Stimulated activated memory B cell treated with anti-CD40 and anti-IgM and Interleukin-4, amounts not matched to agents 10 μg/mL and 1 μg/mL and 100 μg/mL, for 72 hours (primary cell): Measurements from ENCODE around the gene ARHGAP42.
A peak's percentile ranks its signal among the peaks of the same experiment; 100 is the strongest.
"Not testable (repeated sequence)": the region's sequence is repeated elsewhere in the genome, so short reads cannot be mapped to it uniquely, and the experiment has no call there.

Experiments
- ATAC-seq: fragments of 150-1000 bp; cut with Tn5 transposase; 2 replicates; pipeline ENCODE4 v1.10.0; 2021
- H3K27ac Mint-ChIP-seq: one replicate; pipeline ENCODE4 v1.8.0; 2022; ENCODE audit warnings: mild to moderate bottlenecking, mixed read lengths
- H3K27me3 Mint-ChIP-seq: one replicate; pipeline ENCODE4 v1.8.0; 2022; ENCODE audit warnings: mixed read lengths
- H3K36me3 Mint-ChIP-seq: one replicate; pipeline ENCODE4 v1.8.0; 2022; ENCODE audit warnings: mixed read lengths
- H3K4me1 Mint-ChIP-seq: one replicate; pipeline ENCODE4 v1.8.0; 2022; ENCODE audit warnings: mixed read lengths
- H3K4me3 Mint-ChIP-seq: one replicate; pipeline ENCODE4 v1.8.0; 2022; ENCODE audit warnings: mild to moderate bottlenecking, moderate library complexity, mixed read lengths
- H3K9me3 Mint-ChIP-seq: one replicate; pipeline ENCODE4 v1.8.0; 2022; ENCODE audit warnings: mixed read lengths

Gene ARHGAP42

GRCh38 chr11:100730266-100730665 lies 43.2 kb downstream of the ARHGAP42 start:
- no peak for ATAC-seq
- Mint-ChIP-seq H3K36me3 (no peaks in the 10 kb centered on the region), H3K9me3 (no peaks in the 10 kb centered on the region), H3K27ac (no peak overlapping the region), H3K4me1 (peaks cover 6% of the 10 kb centered on the region), H3K27me3 (no peaks in the 10 kb centered on the region), H3K4me3 (no peak overlapping the region)

- Mint-ChIP-seq H3K27ac (no peak overlapping the region), H3K36me3 (no peaks in the 10 kb centered on the region), H3K9me3 (no peaks in the 10 kb centered on the region), H3K4me3 (no peak overlapping the region), H3K4me1 (peaks cover 8% of the 10 kb centered on the region), H3K27me3 (no peaks in the 10 kb centered on the region)
- no peak for ATAC-seq
Observed at GRCh38 chr11:100731471-100731870, 44.4 kb downstream of the ARHGAP42 start.

DNA sequence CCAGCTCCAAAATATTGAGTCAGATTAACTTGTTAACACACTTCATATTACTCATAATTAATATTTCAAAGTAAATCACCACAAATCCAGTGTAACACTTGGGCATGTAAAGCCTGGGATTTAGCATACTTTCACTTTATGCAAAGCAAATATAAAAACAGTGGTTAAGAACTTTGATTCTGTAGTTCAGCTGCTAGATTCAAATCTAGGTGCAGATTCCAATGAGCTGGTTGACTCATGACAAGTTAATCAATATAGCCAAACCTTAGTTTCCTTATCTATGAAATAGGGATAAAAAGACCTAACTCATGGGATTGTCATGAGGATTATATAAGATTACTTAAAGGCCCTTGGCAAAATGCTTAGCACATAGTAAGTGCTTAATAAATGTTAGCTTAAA lies 45.9 kb downstream of the ARHGAP42 start:
- no peak overlapping the region for H3K4me3 Mint-ChIP-seq
- ATAC-seq: no peak
- H3K4me1 Mint-ChIP-seq: peaks cover 13% of the 10 kb centered on the region
- H3K27ac Mint-ChIP-seq: no peak overlapping the region
- no peaks in the 10 kb centered on the region for H3K27me3 Mint-ChIP-seq
- H3K9me3 Mint-ChIP-seq: no peaks in the 10 kb centered on the region
- H3K36me3 Mint-ChIP-seq: no peaks in the 10 kb centered on the region

DNA sequence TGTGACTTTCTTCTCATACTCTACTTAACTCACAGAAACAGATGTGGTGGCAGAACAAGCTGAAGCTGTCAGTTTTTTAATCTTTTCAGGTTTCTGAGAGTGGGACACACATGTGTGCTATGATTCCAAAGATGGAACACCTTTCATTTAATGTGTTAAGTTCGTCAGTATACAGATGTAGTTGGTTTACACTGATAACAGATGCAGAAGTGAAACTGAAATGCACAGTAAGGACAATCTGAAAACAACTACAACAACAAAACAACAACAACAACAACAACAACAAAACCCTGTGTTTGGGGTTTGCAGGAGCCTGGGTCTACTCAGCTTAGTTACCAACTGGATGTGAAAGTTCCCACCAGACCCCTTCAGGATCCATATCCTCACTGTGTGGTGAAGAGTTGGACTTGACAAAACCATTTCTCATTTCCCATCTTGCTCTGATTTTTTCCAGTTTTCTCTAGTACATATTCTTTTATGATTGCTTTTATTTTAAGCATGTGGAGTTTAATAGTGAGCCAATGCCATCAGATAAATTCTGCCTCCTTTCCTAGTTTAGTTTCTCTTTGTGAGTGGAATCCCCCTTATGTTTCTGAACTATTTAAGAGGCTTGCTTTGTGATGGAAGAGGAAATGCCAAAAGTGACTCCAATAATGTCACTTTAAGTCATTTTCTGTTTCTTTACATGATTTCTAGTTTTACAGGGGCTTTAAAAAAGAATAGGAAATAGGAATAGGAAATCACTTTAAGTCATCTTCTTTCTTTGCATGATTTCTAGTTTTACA lies 47.8 kb downstream of the ARHGAP42 start:
- H3K36me3 Mint-ChIP-seq: no peaks in the 10 kb centered on the region
- no peaks in the 10 kb centered on the region for H3K27me3 Mint-ChIP-seq
- peak overlapping the region; percentile 43 for H3K27ac Mint-ChIP-seq
- ATAC-seq: no peak
- peaks cover 13% of the 10 kb centered on the region for H3K4me1 Mint-ChIP-seq
- peak overlapping the region; percentile 48 for H3K4me3 Mint-ChIP-seq
- H3K9me3 Mint-ChIP-seq: no peaks in the 10 kb centered on the region

DNA sequence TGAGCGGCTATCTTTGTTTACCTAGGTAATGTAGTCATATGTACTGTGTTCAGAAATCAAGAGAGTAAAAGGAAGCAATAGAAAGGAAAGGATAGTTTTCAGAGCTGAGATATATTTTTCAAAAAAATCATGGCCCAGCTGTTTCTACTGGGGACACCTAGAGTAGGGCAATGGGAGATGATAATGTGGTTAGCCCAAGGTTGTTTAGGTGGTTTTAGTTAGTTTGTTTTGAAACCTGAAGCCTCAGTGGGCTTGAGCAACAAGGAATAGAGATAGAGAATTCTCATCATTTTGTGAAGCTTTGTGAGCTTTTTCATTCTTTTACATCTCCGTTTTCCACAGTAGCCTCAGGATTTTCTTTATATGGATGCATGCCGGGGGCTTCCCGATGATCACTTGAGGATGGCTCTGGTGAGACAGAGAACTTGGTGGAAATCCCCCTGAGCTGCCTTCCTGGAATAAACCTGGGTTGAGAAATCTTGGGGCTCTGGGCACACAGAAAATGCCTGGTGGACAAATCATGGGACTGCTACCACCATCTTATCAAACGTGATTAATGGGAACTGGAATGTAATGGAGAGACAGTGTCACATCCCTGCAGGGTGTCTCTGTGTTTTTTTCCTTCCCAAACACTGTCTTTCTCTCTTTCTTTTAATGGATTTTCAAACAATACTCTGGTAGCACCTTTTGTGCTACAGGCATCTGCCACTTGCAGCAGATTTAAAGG lies 49.0 kb downstream of the ARHGAP42 start:
- ATAC-seq: no peak
- H3K9me3 Mint-ChIP-seq: no peaks in the 10 kb centered on the region
- H3K27me3 Mint-ChIP-seq: no peaks in the 10 kb centered on the region
- no peak overlapping the region for H3K4me3 Mint-ChIP-seq
- no peak overlapping the region for H3K27ac Mint-ChIP-seq
- H3K36me3 Mint-ChIP-seq: no peaks in the 10 kb centered on the region
- H3K4me1 Mint-ChIP-seq: peaks cover 23% of the 10 kb centered on the region

DNA sequence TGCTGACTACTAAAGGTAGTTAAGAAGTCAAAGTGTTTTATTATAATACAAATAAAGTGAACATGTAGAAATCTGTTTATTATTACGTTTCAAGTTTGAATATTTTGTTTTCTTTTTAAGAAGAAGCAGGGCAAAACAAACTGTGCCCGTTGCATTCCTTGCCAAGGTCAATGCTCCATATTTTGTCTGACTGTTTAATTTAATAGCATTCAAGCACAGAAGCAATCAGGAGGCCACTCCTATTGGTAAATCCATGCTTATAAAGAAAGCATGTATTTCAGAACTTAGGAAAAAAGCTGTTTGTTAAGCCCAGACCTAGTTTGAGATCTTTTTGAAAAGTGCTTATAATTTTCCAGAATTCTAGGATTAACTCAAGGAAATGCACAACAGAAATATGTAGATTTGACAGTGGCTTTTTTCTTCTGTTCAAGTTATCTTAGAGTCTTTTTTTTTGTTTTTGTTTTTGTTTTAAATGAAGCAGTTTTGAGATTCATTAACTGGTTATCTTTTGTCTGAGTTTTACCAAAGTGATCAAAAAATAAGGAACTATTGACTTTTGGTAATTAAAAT lies 51.7 kb downstream of the ARHGAP42 start:
- H3K27me3 Mint-ChIP-seq: no peaks in the 10 kb centered on the region
- no peak overlapping the region for H3K27ac Mint-ChIP-seq
- H3K4me3 Mint-ChIP-seq: no peak overlapping the region
- H3K9me3 Mint-ChIP-seq: no peaks in the 10 kb centered on the region
- H3K4me1 Mint-ChIP-seq: peaks cover 44% of the 10 kb centered on the region
- H3K36me3 Mint-ChIP-seq: no peaks in the 10 kb centered on the region
- no peak for ATAC-seq

DNA sequence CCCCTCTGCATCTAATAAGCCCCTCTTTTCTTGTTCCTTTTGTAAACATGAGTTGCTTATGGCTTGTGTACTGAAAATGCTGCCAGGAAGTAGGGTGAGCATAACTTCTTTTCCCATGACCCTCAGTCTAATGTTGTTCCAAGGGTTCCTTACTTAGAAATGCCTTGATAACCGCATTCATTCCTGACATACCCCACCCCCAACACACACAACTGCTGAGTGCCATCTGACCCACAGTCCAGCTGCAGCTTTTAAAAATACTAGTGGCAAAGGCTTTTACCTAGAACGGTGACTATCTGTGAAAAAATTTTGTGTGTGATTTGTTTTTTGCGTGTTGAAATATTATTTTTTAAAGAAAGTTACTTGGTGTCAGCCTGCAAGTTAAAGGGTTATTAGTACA lies 52.6 kb downstream of the ARHGAP42 start:
- H3K27me3 Mint-ChIP-seq: no peaks in the 10 kb centered on the region
- peaks cover 49% of the 10 kb centered on the region for H3K4me1 Mint-ChIP-seq
- no peak for ATAC-seq
- no peaks in the 10 kb centered on the region for H3K9me3 Mint-ChIP-seq
- no peak overlapping the region for H3K4me3 Mint-ChIP-seq
- H3K27ac Mint-ChIP-seq: no peak overlapping the region
- H3K36me3 Mint-ChIP-seq: peaks cover 1% of the 10 kb centered on the region

- peak overlapping the region; percentile 67 for H3K27ac Mint-ChIP-seq
- peaks cover 3% of the 10 kb centered on the region for H3K9me3 Mint-ChIP-seq
- H3K36me3 Mint-ChIP-seq: peaks cover 6% of the 10 kb centered on the region
- no peak overlapping the region for H3K4me3 Mint-ChIP-seq
- no peaks in the 10 kb centered on the region for H3K27me3 Mint-ChIP-seq
- H3K4me1 Mint-ChIP-seq: peaks cover 42% of the 10 kb centered on the region
- no peak for ATAC-seq
Observed at GRCh38 chr11:100740440-100740839, 53.4 kb downstream of the ARHGAP42 start.

DNA sequence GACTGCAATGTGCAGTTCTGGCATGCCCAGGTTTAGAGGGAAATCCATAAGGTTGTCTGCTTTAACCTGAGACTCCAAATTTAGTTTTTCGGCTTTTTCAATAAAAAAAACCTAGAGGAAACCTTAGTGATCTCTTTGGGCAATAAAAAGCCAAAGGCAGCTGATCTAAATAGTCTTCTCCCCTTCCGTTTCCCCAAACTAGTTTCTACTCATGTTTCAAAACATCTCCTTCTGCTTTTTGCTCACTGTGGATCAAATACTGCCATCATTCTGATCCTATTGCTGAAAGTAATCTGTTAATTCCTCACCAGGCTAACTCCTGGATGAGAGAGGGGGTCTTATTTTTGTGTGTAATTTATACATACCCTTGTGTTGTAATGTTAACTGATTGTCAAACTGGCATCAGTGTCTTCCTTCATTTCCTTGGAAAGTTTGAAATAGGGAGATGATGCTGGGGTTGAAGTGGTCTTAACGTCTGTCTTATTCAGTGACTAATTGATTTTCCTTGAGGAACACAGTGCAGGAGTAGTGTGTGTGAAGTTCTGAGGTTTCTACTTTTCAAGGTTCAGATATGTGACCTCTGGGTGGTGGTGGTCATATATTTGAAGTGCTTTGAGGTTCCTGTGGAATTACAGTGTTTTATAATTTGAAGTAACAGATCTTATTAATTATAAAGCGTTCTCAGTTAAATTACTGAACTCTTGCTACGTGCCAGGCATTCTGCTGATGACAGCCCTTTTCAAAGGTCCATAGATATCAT lies 55.0 kb downstream of the ARHGAP42 start:
- peaks cover 3% of the 10 kb centered on the region for H3K9me3 Mint-ChIP-seq
- H3K36me3 Mint-ChIP-seq: peaks cover 6% of the 10 kb centered on the region
- ATAC-seq: peak; percentile 67
- peak overlapping the region; percentile 67 for H3K27ac Mint-ChIP-seq
- peaks cover 36% of the 10 kb centered on the region for H3K4me1 Mint-ChIP-seq
- no peaks in the 10 kb centered on the region for H3K27me3 Mint-ChIP-seq
- no peak overlapping the region for H3K4me3 Mint-ChIP-seq

DNA sequence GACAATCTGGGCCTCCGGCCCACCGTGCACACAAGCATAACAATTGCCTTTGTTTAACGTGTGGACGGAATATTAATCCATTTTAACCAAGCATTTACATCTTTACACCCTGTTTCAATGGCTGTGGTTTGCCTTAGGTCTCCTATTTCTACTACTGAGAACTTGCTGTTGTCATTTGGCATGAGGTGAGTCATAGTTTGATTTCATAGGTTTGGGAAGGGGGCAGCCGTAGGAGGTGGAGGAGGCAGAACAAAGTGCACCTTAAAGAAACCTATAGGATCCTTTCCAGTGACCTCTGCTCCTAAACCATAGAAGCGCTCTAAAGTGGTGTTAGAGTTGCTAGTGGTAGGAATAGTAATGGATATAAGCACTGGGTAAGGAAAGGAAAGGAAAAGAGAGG lies 59.4 kb downstream of the ARHGAP42 start:
- Mint-ChIP-seq H3K36me3 (peaks cover 42% of the 10 kb centered on the region), H3K27ac (no peak overlapping the region), H3K27me3 (no peaks in the 10 kb centered on the region), H3K9me3 (peaks cover 16% of the 10 kb centered on the region), H3K4me1 (peaks cover 23% of the 10 kb centered on the region), H3K4me3 (no peak overlapping the region)
- no peak for ATAC-seq

DNA sequence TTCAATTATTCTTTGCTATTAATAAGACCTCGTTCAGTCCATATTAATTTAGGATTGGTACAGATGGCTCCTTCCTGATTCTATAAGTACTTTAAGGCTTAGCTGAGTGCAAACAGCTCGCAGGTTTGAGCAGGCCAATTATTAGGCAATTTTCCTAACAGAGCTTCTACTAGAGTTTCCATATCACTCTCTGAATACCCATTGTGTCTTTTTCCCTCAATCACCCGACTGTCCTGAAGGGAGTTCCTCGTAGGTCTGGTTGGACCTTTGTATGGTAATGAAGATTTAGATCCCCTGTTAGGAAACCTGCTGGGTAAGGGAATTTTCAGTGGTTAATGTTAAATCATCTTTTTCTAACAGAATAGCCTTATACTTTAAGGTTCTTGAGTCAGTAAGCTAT lies 61.1 kb downstream of the ARHGAP42 start:
- no peak overlapping the region for H3K4me3 Mint-ChIP-seq
- H3K27me3 Mint-ChIP-seq: no peaks in the 10 kb centered on the region
- no peak for ATAC-seq
- H3K27ac Mint-ChIP-seq: no peak overlapping the region
- peaks cover 12% of the 10 kb centered on the region for H3K4me1 Mint-ChIP-seq
- H3K9me3 Mint-ChIP-seq: peaks cover 16% of the 10 kb centered on the region
- H3K36me3 Mint-ChIP-seq: peaks cover 42% of the 10 kb centered on the region

DNA sequence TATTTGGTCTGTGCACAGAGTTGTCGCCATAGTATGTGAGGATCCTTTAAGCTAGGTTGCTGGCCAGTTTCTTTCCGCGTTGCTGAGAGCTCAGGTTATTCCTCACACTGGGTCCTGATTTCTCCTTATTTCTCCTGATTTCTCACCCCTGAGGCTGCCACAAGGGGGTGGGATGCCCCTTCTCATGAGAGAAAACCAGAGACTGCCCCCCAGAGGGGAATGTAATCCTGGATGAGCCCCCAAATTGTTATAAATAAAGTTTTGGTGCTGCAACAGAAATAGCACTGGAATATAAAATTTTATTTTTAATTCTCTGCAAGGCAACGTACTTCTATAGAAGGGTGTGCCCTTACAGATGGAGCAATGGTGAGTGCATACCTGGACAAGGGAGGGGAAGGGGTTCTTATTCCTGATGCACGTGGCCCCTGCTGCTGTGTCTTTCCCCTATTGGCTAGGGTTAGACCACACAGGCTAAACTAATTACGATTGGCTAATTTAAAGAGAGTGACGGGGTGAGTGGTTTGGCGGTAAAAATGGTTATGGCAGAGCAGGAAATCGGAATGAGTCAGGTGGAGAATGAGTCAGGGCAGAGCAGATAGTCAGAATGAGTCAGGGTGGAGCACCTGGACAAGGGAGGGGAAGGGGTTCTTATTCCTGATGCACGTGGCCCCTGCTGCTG lies 62.9 kb downstream of the ARHGAP42 start:
- not testable (repeated sequence) for ATAC-seq, H3K4me3 Mint-ChIP-seq, H3K27ac Mint-ChIP-seq, H3K4me1 Mint-ChIP-seq, H3K27me3 Mint-ChIP-seq
- Mint-ChIP-seq H3K36me3 (peaks cover 37% of the 10 kb centered on the region), H3K9me3 (peaks cover 13% of the 10 kb centered on the region)

GRCh38 chr11:100750566-100750891 lies 63.4 kb downstream of the ARHGAP42 start:
- not testable (repeated sequence) for H3K27me3 Mint-ChIP-seq, H3K27ac Mint-ChIP-seq, H3K4me1 Mint-ChIP-seq, H3K4me3 Mint-ChIP-seq, ATAC-seq
- peaks cover 13% of the 10 kb centered on the region for H3K9me3 Mint-ChIP-seq
- peaks cover 35% of the 10 kb centered on the region for H3K36me3 Mint-ChIP-seq

DNA sequence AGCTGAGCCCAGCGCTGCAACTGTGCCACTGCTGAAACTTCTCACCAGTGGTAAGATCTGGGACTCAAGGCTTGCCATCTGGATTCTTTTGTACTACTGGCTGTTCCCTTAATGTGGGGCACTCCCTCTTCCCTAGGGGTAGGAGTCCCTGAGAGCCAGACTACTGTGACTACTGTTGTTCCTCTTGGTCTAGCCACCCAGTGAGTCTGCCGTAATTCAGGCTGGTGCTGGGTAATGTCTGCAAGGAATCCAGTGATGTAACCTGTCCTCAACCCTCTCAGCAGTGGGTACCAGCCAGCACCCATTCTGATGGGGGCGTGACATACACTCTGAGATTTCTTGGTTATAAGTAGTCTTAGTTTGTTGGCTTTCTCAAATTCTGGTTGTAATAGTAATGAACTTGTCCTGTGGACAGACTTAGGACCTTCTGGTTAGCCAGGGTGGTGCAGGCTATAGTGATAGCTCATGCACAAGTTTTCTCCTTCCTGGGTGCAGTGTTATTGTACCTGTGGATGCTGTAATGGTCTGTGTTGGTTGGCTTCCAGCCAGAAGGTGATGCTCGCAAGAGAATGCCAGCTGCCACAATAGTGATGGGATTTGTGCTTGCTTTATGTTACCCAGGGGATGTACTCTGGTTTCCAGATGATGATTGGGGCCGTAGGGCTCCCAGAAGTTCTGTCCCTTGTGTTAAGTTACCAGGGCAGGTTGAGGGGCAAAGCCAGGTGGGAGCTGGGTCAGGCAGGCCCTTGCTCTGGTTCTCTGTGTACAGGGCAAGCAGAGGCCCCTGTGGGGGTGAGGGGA lies 65.5 kb downstream of the ARHGAP42 start:
- no peaks in the 10 kb centered on the region for H3K4me1 Mint-ChIP-seq
- ATAC-seq: no peak
- no peak overlapping the region for H3K27ac Mint-ChIP-seq
- H3K27me3 Mint-ChIP-seq: no peaks in the 10 kb centered on the region
- peaks cover 33% of the 10 kb centered on the region for H3K36me3 Mint-ChIP-seq
- H3K4me3 Mint-ChIP-seq: no peak overlapping the region
- peaks cover 13% of the 10 kb centered on the region for H3K9me3 Mint-ChIP-seq
